Neuron (in vitro differentiated cells): ENCODE data around the gene FYB2.

Experiments
- H2AFZ ChIP-seq: one replicate; pipeline ENCODE4 v1.6.1; 2013; ENCODE audit warnings: low read depth, mild to moderate bottlenecking, inconsistent platforms, low read length, moderate library complexity
- H3K27me3 ChIP-seq: one replicate; pipeline ENCODE4 v1.6.1; 2013; ENCODE audit warnings: low read length; ENCODE audit not compliant: insufficient read depth
- H3K36me3 ChIP-seq: one replicate; pipeline ENCODE4 v1.6.1; 2013; ENCODE audit warnings: low read length; ENCODE audit not compliant: insufficient read depth
- H3K4me1 ChIP-seq: one replicate; pipeline ENCODE4 v1.6.1; 2013; ENCODE audit warnings: low read length; ENCODE audit not compliant: insufficient read depth
- H3K4me3 ChIP-seq: 2 replicates; pipeline ENCODE4 v1.5.1; 2013; ENCODE audit warnings: mild to moderate bottlenecking, low read length, moderate library complexity
- H3K9me3 ChIP-seq: one replicate; pipeline ENCODE4 v1.6.1; 2013; ENCODE audit warnings: low read length

The FYB2 gene, protein sequence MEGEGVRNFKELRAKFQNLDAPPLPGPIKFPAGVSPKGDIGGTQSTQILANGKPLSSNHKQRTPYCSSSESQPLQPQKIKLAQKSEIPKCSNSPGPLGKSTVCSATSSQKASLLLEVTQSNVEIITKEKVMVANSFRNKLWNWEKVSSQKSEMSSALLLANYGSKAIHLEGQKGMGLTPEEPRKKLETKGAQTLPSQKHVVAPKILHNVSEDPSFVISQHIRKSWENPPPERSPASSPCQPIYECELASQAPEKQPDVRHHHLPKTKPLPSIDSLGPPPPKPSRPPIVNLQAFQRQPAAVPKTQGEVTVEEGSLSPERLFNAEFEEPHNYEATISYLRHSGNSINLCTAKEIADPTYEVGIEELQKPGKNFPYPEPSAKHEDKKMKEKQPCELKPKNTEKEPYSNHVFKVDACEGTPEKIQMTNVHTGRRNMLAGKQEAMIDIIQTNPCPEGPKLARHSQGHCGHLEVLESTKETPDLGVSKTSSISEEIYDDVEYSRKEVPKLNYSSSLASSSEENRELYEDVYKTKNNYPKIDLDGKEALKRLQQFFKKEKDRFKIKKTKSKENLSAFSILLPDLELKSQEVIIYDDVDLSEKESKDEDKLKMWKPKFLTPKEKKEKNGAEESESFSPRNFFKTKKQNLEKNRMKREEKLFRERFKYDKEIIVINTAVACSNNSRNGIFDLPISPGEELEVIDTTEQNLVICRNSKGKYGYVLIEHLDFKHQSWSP

GRCh38 chr1:56819387-56819899 is at the start of gene FYB2:
FYB2 (minus strand) TSS chr1:56819404; CDS start chr1:56819290, 114 bp downstream.
- H3K4me1 ChIP-seq: peaks cover 4% of the 10 kb centered on the region
- no peak within 1 kb of the TSS for H2AFZ ChIP-seq
- no peaks in the 10 kb centered on the region for H3K36me3 ChIP-seq
- H3K9me3 ChIP-seq: no peaks in the 10 kb centered on the region
- H3K27me3 ChIP-seq: no peaks in the 10 kb centered on the region
- H3K4me3 ChIP-seq: no peak within 1 kb of the TSS

- Histone ChIP-seq H3K9me3 (no peaks in the 10 kb centered on the region), H2AFZ (no peak overlapping the region), H3K27me3 (peaks cover 2% of the 10 kb centered on the region), H3K4me3 (no peak overlapping the region), H3K36me3 (no peaks in the 10 kb centered on the region), H3K4me1 (no peaks in the 10 kb centered on the region)
Measured at GRCh38 chr1:56868761-56869160, 49.6 kb upstream of the FYB2 start.

DNA sequence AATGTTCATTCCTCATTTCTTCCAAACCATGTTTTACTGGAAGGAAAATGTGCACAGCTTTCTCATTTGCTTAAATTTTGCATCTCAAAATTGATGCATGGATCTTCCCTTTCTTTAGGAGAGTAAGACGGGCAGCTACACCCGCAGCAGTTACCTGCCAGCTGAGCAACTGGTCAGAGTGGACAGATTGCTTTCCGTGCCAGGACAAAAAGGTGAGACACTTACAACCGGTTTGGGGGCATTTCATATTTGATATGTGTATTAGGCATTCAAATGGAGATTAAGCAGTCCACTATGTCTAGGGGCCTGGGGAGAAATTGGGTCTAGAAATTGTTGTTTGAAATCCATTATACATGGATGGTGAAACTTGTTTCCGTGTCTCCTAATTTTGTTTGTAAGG is 48.3 kb upstream of the FYB2 start:
- no peaks in the 10 kb centered on the region for H3K9me3 ChIP-seq

GRCh38 chr1:56866656-56867055 is 47.5 kb upstream of the FYB2 start:
- H3K9me3 ChIP-seq: no peaks in the 10 kb centered on the region
- H3K4me3 ChIP-seq: no peak overlapping the region
- H3K36me3 ChIP-seq: no peaks in the 10 kb centered on the region
- no peak overlapping the region for H2AFZ ChIP-seq
- H3K4me1 ChIP-seq: no peaks in the 10 kb centered on the region
- peaks cover 2% of the 10 kb centered on the region for H3K27me3 ChIP-seq

More for the DNA sequence above, 48.3 kb upstream of the FYB2 start:
- Histone ChIP-seq H3K36me3 (no peaks in the 10 kb centered on the region), H3K4me1 (no peaks in the 10 kb centered on the region), H3K27me3 (peaks cover 2% of the 10 kb centered on the region), H3K4me3 (no peak overlapping the region), H2AFZ (no peak overlapping the region)

DNA sequence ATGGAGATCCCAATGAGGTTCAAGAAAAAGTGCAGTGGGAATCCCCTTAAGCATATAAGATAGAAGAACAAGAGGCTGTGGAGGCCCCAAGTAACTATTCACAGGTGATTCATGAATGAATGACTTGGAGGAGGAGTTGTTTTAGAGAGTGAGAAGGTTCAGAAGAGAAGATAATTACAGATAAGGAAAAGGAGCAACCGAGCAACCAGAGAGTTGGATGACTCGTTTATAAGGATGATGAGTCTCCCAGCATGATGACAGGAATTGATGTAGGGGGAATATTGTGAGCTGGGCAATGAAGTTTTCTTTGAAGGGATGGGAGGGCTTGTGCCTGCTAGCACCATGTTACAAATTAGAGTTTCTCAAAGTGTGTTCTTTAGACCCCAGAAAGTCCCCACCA is 45.2 kb upstream of the FYB2 start:
- Histone ChIP-seq H3K9me3 (no peaks in the 10 kb centered on the region), H3K4me3 (no peak overlapping the region), H2AFZ (no peak overlapping the region), H3K27me3 (peaks cover 2% of the 10 kb centered on the region), H3K4me1 (no peaks in the 10 kb centered on the region), H3K36me3 (no peaks in the 10 kb centered on the region)

- Histone ChIP-seq H3K4me3 (no peak overlapping the region), H3K27me3 (no peaks in the 10 kb centered on the region), H3K4me1 (no peaks in the 10 kb centered on the region), H3K36me3 (no peaks in the 10 kb centered on the region), H2AFZ (no peak overlapping the region), H3K9me3 (no peaks in the 10 kb centered on the region)
Measured at GRCh38 chr1:56863265-56863992, 44.2 kb upstream of the FYB2 start.

DNA sequence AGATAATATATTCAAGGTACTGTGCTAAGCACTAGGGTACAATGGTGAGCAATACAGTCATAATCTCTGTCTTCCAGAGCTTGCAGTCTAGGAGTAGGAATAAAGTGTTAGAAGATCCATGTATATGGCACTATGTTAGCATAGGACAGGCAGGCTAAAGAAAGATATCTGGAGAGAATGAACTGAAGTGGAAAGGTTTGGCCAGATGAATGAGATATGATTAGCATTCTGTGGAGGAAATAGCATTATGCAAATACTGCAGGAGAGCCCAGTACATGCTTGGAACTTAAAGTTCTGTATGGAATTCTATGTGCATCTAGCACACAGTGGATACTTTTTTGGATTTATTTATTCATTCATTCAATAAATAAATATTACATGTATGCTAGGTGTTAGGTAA is 40.1 kb upstream of the FYB2 start:
- Histone ChIP-seq H3K36me3 (no peaks in the 10 kb centered on the region), H3K4me1 (no peaks in the 10 kb centered on the region), H3K4me3 (no peak overlapping the region), H3K27me3 (peaks cover 2% of the 10 kb centered on the region), H2AFZ (no peak overlapping the region), H3K9me3 (no peaks in the 10 kb centered on the region)

- H3K9me3 ChIP-seq: no peaks in the 10 kb centered on the region
- no peaks in the 10 kb centered on the region for H3K4me1 ChIP-seq
- peaks cover 2% of the 10 kb centered on the region for H3K27me3 ChIP-seq
- no peaks in the 10 kb centered on the region for H3K36me3 ChIP-seq
- no peak overlapping the region for H3K4me3 ChIP-seq
- no peak overlapping the region for H2AFZ ChIP-seq
Measured at GRCh38 chr1:56856186-56856585, 37.0 kb upstream of the FYB2 start.

- H3K9me3 ChIP-seq: no peaks in the 10 kb centered on the region
- H3K4me1 ChIP-seq: no peaks in the 10 kb centered on the region
- no peak overlapping the region for H2AFZ ChIP-seq
- peaks cover 2% of the 10 kb centered on the region for H3K27me3 ChIP-seq
- H3K4me3 ChIP-seq: no peak overlapping the region
- no peaks in the 10 kb centered on the region for H3K36me3 ChIP-seq
Measured at GRCh38 chr1:56855190-56855589, 36.0 kb upstream of the FYB2 start.

- Histone ChIP-seq H3K4me3 (no peak within 1 kb of the TSS), H3K4me1 (no peaks in the 10 kb centered on the region), H3K36me3 (no peaks in the 10 kb centered on the region), H3K9me3 (no peaks in the 10 kb centered on the region), H2AFZ (no peak within 1 kb of the TSS), H3K27me3 (peaks cover 2% of the 10 kb centered on the region)
Measured at GRCh38 chr1:56854521-56855099, 35.4 kb upstream of the FYB2 start, which contains the start of gene C8A. C8A (plus strand) TSS chr1:56854797; CDS start chr1:56854902, 105 bp downstream.

DNA sequence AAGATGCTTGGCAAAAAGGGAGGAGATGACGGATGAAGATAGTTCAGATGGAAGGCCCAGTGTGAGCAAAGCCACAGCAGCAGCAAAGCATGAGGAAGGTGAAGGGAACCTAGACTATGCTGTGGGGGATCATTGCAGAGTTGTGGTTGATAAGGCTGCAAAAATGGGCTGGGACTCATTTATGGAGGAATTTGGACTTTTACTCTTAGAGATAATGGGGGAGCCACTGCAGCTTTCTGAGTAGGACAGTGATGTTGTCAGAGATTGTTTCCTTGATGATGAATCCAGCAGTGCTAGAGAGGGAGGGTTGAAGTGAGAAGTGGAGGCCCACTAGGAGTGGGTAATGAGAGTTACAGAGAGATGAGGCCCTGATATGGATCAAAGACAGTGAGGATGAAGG is 33.3 kb upstream of the FYB2 start:
- H3K4me3 ChIP-seq: no peak overlapping the region
- H3K36me3 ChIP-seq: no peaks in the 10 kb centered on the region

DNA sequence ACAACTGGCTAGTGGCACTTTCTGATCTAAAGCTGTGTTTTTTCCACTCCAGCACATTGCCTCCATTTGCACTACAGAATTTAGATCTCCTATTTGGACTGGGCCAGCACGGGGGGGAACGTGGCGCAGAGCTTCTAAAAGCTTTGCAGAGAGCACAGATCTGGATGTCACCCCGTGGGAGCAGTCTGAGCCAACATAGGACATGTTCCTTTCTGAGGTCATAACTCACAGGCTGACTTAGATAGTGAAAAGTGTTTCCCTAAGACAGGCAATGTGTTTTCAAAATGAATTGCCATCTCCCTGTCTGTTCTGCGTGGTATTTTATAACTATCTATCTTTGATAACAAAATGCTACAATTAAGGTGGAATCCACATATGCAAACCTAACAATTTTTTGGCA is 31.7 kb upstream of the FYB2 start:
- H3K4me1 ChIP-seq: no peaks in the 10 kb centered on the region
- no peaks in the 10 kb centered on the region for H3K9me3 ChIP-seq
- H2AFZ ChIP-seq: no peak overlapping the region
- H3K27me3 ChIP-seq: no peaks in the 10 kb centered on the region
- no peaks in the 10 kb centered on the region for H3K36me3 ChIP-seq
- no peak overlapping the region for H3K4me3 ChIP-seq

More for the DNA sequence above, 33.3 kb upstream of the FYB2 start:
- Histone ChIP-seq H3K9me3 (no peaks in the 10 kb centered on the region), H3K27me3 (peaks cover 2% of the 10 kb centered on the region), H3K4me1 (no peaks in the 10 kb centered on the region), H2AFZ (no peak overlapping the region)
